HepG2 (cell line): Measurements from ENCODE around the gene COG4. TPM values are rescaled to one million over a fixed set of nuclear protein-coding genes. Genes with fewer than 3 reads are reported as not detected.

ENCODE experiments used
- ATAC-seq: fragments of 200-7000 bp; cut with Tn5 transposase; 3 replicates; pipeline ENCODE4 v1.9.1; 2020; ENCODE audit warnings: mild to moderate bottlenecking, moderate library complexity
- BruUV-seq: library from RNA; stranded (reverse); fragments of 400-500 nt; replicated peaks from 2 replicates; lab custom pipeline; 2021; lab: Mats Ljungman, UMichigan
- CTCF ChIA-PET: fragments of 300-600 bp; formaldehyde crosslinking; extraction: SDS; loops from one replicate; lab custom pipeline; 2021; ENCODE audit warnings: low total read pairs, inconsistent platforms, low intra/inter-chr PET ratio; lab: Yijun Ruan, JAX
- POLR2A ChIA-PET: fragments of 350-600 bp; sonication (Branson Sonifier 250); formaldehyde crosslinking; loops from one replicate; lab custom pipeline; 2020; ENCODE audit warnings: antibody characterized with exemption, inconsistent platforms; lab: Yijun Ruan, JAX
- DNase-seq: peaks from one replicate; pipeline ENCODE4 v3.0.0-alpha.2; 2015; ENCODE audit warnings: low spot score
- FAIRE-seq: peaks from 3 replicates; lab custom pipeline; 2011; peaks lifted over from hg19 to GRCh38; lab: Jason Lieb, UNC
- H2AFZ ChIP-seq: one replicate; pipeline ENCODE4 v1.6.1; 2011; ENCODE audit warnings: low read length, inconsistent platforms
- H3K27ac ChIP-seq: fragments of 300-600 bp; 3 replicates; pipeline ENCODE4 v1.8.0; 2011; ENCODE audit warnings: mixed run types, mild to moderate bottlenecking, mixed read lengths, low read length, inconsistent platforms; ENCODE audit not compliant: insufficient read depth; ENCODE audit errors: extremely low read length
- H3K27me3 ChIP-seq, 2 experiments: fragments of 200-600 bp in 1 of 2; 2 replicates in 1 of 2; 3 replicates in 1 of 2; pipeline versions ENCODE4 v1.6.0 to v1.8.0; 2011; ENCODE audit warnings: low read length in 2 of 2, mild to moderate bottlenecking in 2 of 2, moderate library complexity in 2 of 2, inconsistent platforms in 1 of 2; ENCODE audit not compliant: insufficient read depth in 2 of 2, control insufficient read depth in 1 of 2
- H3K36me3 ChIP-seq, 2 experiments: fragments of 200-600 bp in 1 of 2; replicated peaks in 1 of 2; 2 replicates in 1 of 2; 3 replicates in 1 of 2; pipeline versions ENCODE4 v1.5.1 to v1.8.0; 2011; ENCODE audit warnings: low read length in 2 of 2, inconsistent platforms in 1 of 2; ENCODE audit not compliant: insufficient read depth in 2 of 2, control insufficient read depth in 1 of 2
- H3K4me1 ChIP-seq: 2 replicates; pipeline ENCODE4 v1.5.1; 2012; ENCODE audit warnings: low read length, inconsistent platforms; ENCODE audit not compliant: insufficient read depth
- H3K4me2 ChIP-seq: 2 replicates; pipeline ENCODE4 v1.6.0; 2011; ENCODE audit warnings: low read depth, low read length, inconsistent platforms
- H3K4me3 ChIP-seq, 3 experiments: fragments of 200-600 bp in 1 of 3; sonication (generic), shearing (Covaris generic) in 1 of 3; replicated peaks in 1 of 3; 2 replicates each; pipeline ENCODE4 v1.5.1; 2011 to 2016; ENCODE audit warnings: low read length in 3 of 3, inconsistent platforms in 2 of 3, low read depth in 2 of 3, mild to moderate bottlenecking in 2 of 3, control low read depth in 1 of 3, mixed read lengths in 1 of 3; ENCODE audit not compliant: insufficient read depth in 1 of 3
- H3K79me2 ChIP-seq: one replicate; pipeline ENCODE4 v1.6.1; 2011; ENCODE audit warnings: low read length, inconsistent platforms; ENCODE audit not compliant: insufficient read depth
- H3K9ac ChIP-seq: 2 replicates; pipeline ENCODE4 v1.6.0; 2011; ENCODE audit warnings: mild to moderate bottlenecking, low read depth, low read length, inconsistent platforms; ENCODE audit not compliant: insufficient read depth
- H3K9me3 ChIP-seq: 2 replicates; pipeline ENCODE4 v1.5.1; 2012; ENCODE audit warnings: mild to moderate bottlenecking, low read length
- H4K20me1 ChIP-seq: 2 replicates; pipeline ENCODE4 v1.6.0; 2011; ENCODE audit warnings: inconsistent platforms, mild to moderate bottlenecking, low read length, moderate library complexity; ENCODE audit not compliant: insufficient read depth
- AKAP8 ChIP-seq: sonication (generic); formaldehyde crosslinking; IDR thresholded peaks from 2 replicates; pipeline ENCODE4 v1.5.1; 2020; ENCODE audit warnings: mild to moderate bottlenecking, missing genetic modification reagents
- ARNT2 ChIP-seq: sonication (generic); formaldehyde crosslinking; IDR thresholded peaks from 2 replicates; pipeline ENCODE4 v1.8.0; 2022; ENCODE audit warnings: mild to moderate bottlenecking, low read depth, missing genetic modification reagents, moderate library complexity
- DNMT1 ChIP-seq: sonication (generic); formaldehyde crosslinking; IDR thresholded peaks from 2 replicates; pipeline ENCODE4 v1.5.1; 2020; ENCODE audit warnings: mild to moderate bottlenecking, missing genetic modification reagents
- ERF ChIP-seq: IDR thresholded peaks from 2 replicates; pipeline ENCODE4 v1.6.1; 2018; ENCODE audit warnings: missing biosample characterization, missing genetic modification reagents
- JDP2 ChIP-seq: sonication (generic); formaldehyde crosslinking; IDR thresholded peaks from 2 replicates; pipeline ENCODE4 v1.8.1; 2022; ENCODE audit warnings: missing genetic modification reagents, borderline replicate concordance
- MZF1 ChIP-seq: sonication (generic); formaldehyde crosslinking; IDR thresholded peaks from 2 replicates; pipeline ENCODE4 v1.8.1; 2023; ENCODE audit warnings: mild to moderate bottlenecking, missing genetic modification reagents, borderline replicate concordance
- RAD21 ChIP-seq: fragments of 450-650 bp; formaldehyde crosslinking; IDR thresholded peaks from 2 replicates; pipeline ENCODE4 v1.5.0; 2020; ENCODE audit warnings: mild to moderate bottlenecking
- SATB2 ChIP-seq: sonication (generic); formaldehyde crosslinking; IDR thresholded peaks from 2 replicates; pipeline ENCODE4 v1.5.0; 2020; ENCODE audit warnings: missing genetic modification reagents
- TBX2 ChIP-seq: sonication (generic); formaldehyde crosslinking; IDR thresholded peaks from 2 replicates; pipeline ENCODE4 v1.5.0; 2020; ENCODE audit warnings: missing genetic modification reagents, mild to moderate bottlenecking, borderline replicate concordance
- ZBTB1 ChIP-seq: sonication (generic); formaldehyde crosslinking; IDR thresholded peaks from 2 replicates; pipeline ENCODE4 v1.4.0; 2020; ENCODE audit warnings: missing genetic modification reagents, borderline replicate concordance
- ZFY ChIP-seq: sonication (generic); formaldehyde crosslinking; IDR thresholded peaks from 2 replicates; pipeline ENCODE4 v1.4.0; 2020; ENCODE audit warnings: missing genetic modification reagents
- ZNF296 ChIP-seq: sonication (generic); formaldehyde crosslinking; conservative IDR thresholded peaks from 2 replicates; pipeline ENCODE4 v1.5.0; 2020; ENCODE audit warnings: mild to moderate bottlenecking, missing genetic modification reagents
- ZZZ3 ChIP-seq: sonication (generic); formaldehyde crosslinking; IDR thresholded peaks from 2 replicates; pipeline ENCODE4 v1.4.0; 2020; ENCODE audit warnings: missing genetic modification reagents, mild to moderate bottlenecking, borderline replicate concordance
- WGBS: methylation state at CpG from one replicate; pipeline ENCODE4 v1.1.6; 2017; ENCODE audit warnings: low lambda C conversion rate; 5-methylcytosine and 5-hydroxymethylcytosine counted together
- in situ Hi-C: cut with HindIII; loops from 2 replicates; pipeline ENCODE4 v1.10.0; 2017; ENCODE audit warnings: low pct_unique_long_range_greater_than_20kb; ENCODE audit not compliant: extremely low pct_ligation_motif_present
- intact Hi-C: fragments of 100-400 bp; cut with micrococcal nuclease; formaldehyde crosslinking; loops from one replicate; pipeline ENCODE4 v1.10.0; 2022; ENCODE audit not compliant: unreplicated experiment
- polyA plus RNA-seq, 8 experiments: library from polyadenylated mRNA; depleted of rRNA in 3 of 8; stranded (reverse) in 7 of 8; unstranded in 1 of 8; fragments of >200 nt; fragmentation: Illumina TruSeq in 4 of 8; extraction: Trizol in 4 of 8; gene quantifications; 2 replicates each; pipeline versions ENCODE4 v1.2.1 to v1.2.3, GENCODE V29; 2011 to 2016; ENCODE audit warnings: low read depth in 4 of 8, missing spikeins in 1 of 8, mixed read lengths in 1 of 8; ENCODE audit not compliant: insufficient read depth in 1 of 8
- total RNA-seq, 5 experiments: library from RNA; depleted of rRNA; stranded (reverse); fragments of >200 nt; fragmentation: Illumina TruSeq; extraction: Trizol; gene quantifications; 2 replicates each; pipeline ENCODE4 v1.2.3, GENCODE V29; 2016; ENCODE audit warnings: low read depth in 1 of 5
- TF ChIP-seq, protein P1 (sequence below): sonication (generic); formaldehyde crosslinking; conservative IDR thresholded peaks from 2 replicates; pipeline ENCODE4 v1.8.1; 2023; ENCODE audit warnings: missing genetic modification reagents
- TF ChIP-seq, protein P2 (sequence below): sonication (generic); formaldehyde crosslinking; IDR thresholded peaks from 2 replicates; pipeline ENCODE4 v1.4.0; 2020; ENCODE audit warnings: missing genetic modification reagents, borderline replicate concordance
- TF ChIP-seq, protein P3 (sequence below): sonication (generic); formaldehyde crosslinking; IDR thresholded peaks from 2 replicates; pipeline ENCODE4 v1.4.0; 2020; ENCODE audit warnings: low read depth, mild to moderate bottlenecking, missing genetic modification reagents

Gene COG4
- total and polyA plus RNA-seq, 2 of the 13 experiments (the other 11 are each of a cell fraction or from before 2014, with no cell fraction given) = 51.1 to 73.8 TPM

DNA sequence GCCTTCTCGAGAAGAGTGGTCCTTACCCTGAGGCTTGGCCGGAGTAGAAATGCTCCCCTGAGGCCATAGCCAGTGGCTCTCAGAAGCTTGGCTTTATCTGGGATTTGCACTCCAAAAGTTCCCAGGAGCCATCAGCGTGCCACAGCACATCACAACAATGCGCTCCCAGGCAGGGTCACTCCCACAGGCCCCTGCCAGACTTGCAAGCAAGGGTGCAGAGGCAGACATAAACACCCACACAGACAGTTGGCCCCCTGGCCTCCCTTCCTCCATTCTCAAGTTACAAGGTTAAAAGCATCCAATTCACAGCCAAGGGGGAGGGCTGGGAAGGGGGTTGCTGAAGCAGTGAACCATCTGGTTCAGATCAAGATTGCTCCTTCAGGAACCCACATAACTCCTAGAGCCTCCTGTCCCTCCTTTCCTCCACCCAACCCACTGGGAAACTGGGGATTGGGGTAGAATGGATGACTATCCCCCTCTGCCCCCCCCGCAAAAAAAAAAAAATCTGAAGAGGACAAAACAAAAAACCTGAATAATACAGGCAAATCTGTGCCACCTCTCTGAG, 86.3 kb downstream of the COG4 start:
- DNase-seq = peak; percentile 57
- 79% methylated on average over 5 of the region's 5 CpGs for WGBS
- no peaks in the 10 kb centered on the region for H4K20me1 ChIP-seq
- peak overlapping the region; percentile 81 for H3K9ac ChIP-seq
- peaks cover 55% of the 10 kb centered on the region for H3K79me2 ChIP-seq
- peak overlapping the region; percentile 82 to 92 (median 89) for H3K4me3 ChIP-seq
- H3K27ac ChIP-seq = peak overlapping the region; percentile 36
- peak overlapping the region; percentile 97 for H3K4me2 ChIP-seq
- H2AFZ ChIP-seq = no peak overlapping the region
- peaks cover 7 to 9% of the 10 kb centered on the region in 2 experiments for H3K36me3 ChIP-seq
- H3K27me3 ChIP-seq = no peaks in the 10 kb centered on the region; a peak in 1 of 5 replicates
- H3K9me3 ChIP-seq = no peaks in the 10 kb centered on the region
- intact Hi-C loops = loop anchor here (1.0 to 5.0 kb wide), 3 partner anchors 9 to 56 kb away; no protein-coding TSS in a partner anchor
- TSS peak; percentile 53 for BruUV-seq
- peaks cover 79% of the 10 kb centered on the region for H3K4me1 ChIP-seq
- ChIA-PET CTCF (no interaction called here), POLR2A (interaction anchor here (0.7 to 8.3 kb wide), 5 partner anchors 8 to 57 kb away, joined by 3 to 78 read pairs (median 61); partner anchors contain the start of gene FCSK)
- peak; percentile 49 for FAIRE-seq
- in situ Hi-C loops = no loop called here
- ATAC-seq = peak; percentile 7
- TF ChIP-seq, protein P1, sequence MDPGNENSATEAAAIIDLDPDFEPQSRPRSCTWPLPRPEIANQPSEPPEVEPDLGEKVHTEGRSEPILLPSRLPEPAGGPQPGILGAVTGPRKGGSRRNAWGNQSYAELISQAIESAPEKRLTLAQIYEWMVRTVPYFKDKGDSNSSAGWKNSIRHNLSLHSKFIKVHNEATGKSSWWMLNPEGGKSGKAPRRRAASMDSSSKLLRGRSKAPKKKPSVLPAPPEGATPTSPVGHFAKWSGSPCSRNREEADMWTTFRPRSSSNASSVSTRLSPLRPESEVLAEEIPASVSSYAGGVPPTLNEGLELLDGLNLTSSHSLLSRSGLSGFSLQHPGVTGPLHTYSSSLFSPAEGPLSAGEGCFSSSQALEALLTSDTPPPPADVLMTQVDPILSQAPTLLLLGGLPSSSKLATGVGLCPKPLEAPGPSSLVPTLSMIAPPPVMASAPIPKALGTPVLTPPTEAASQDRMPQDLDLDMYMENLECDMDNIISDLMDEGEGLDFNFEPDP = no peak
- TF ChIP-seq SATB2 (no peak), MZF1 (CRISPR knock-in tag) (no peak), ERF (CRISPR knock-in tag) (no peak), ARNT2 (CRISPR knock-in tag) (no peak), AKAP8 (CRISPR knock-in tag) (no peak), RAD21 (CRISPR knock-in tag) (no peak), TBX2 (CRISPR knock-in tag) (peak; percentile 65), ZFY (CRISPR knock-in tag) (0 out of 2 replicates have a peak, but pooled peaks have one; percentile 37), JDP2 (CRISPR knock-in tag) (no peak), DNMT1 (CRISPR knock-in tag) (no peak), ZNF296 (no peak), ZBTB1 (CRISPR knock-in tag) (no peak), ZZZ3 (CRISPR knock-in tag) (no peak)
- TF ChIP-seq, protein P2, sequence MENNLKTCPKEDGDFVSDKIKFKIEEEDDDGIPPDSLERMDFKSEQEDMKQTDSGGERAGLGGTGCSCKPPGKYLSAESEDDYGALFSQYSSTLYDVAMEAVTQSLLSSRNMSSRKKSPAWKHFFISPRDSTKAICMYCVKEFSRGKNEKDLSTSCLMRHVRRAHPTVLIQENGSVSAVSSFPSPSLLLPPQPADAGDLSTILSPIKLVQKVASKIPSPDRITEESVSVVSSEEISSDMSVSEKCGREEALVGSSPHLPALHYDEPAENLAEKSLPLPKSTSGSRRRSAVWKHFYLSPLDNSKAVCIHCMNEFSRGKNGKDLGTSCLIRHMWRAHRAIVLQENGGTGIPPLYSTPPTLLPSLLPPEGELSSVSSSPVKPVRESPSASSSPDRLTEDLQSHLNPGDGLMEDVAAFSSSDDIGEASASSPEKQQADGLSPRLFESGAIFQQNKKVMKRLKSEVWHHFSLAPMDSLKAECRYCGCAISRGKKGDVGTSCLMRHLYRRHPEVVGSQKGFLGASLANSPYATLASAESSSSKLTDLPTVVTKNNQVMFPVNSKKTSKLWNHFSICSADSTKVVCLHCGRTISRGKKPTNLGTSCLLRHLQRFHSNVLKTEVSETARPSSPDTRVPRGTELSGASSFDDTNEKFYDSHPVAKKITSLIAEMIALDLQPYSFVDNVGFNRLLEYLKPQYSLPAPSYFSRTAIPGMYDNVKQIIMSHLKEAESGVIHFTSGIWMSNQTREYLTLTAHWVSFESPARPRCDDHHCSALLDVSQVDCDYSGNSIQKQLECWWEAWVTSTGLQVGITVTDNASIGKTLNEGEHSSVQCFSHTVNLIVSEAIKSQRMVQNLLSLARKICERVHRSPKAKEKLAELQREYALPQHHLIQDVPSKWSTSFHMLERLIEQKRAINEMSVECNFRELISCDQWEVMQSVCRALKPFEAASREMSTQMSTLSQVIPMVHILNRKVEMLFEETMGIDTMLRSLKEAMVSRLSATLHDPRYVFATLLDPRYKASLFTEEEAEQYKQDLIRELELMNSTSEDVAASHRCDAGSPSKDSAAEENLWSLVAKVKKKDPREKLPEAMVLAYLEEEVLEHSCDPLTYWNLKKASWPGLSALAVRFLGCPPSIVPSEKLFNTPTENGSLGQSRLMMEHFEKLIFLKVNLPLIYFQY = no peak
- TF ChIP-seq, protein P3, sequence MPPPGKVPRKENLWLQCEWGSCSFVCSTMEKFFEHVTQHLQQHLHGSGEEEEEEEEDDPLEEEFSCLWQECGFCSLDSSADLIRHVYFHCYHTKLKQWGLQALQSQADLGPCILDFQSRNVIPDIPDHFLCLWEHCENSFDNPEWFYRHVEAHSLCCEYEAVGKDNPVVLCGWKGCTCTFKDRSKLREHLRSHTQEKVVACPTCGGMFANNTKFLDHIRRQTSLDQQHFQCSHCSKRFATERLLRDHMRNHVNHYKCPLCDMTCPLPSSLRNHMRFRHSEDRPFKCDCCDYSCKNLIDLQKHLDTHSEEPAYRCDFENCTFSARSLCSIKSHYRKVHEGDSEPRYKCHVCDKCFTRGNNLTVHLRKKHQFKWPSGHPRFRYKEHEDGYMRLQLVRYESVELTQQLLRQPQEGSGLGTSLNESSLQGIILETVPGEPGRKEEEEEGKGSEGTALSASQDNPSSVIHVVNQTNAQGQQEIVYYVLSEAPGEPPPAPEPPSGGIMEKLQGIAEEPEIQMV (CRISPR knock-in tag) = no peak
